Keratinocyte (primary cell): ENCODE data around the gene OLFM3. TPM values are rescaled to one million over a fixed set of nuclear protein-coding genes. Genes with fewer than 3 reads are reported as not detected.

Experiments used
- DNase-seq: peaks from one replicate; pipeline ENCODE4 v3.0.0-alpha.2; 2011; ENCODE audit warnings: low read depth, missing footprints, low spot score
- FAIRE-seq: peaks from 2 replicates; lab custom pipeline; 2011; peaks lifted over from hg19 to GRCh38; lab: Jason Lieb, UNC
- H2AFZ ChIP-seq: 2 replicates; pipeline ENCODE4 v1.6.0; 2012; ENCODE audit warnings: low read length, control low read depth, inconsistent platforms; ENCODE audit not compliant: control insufficient read depth
- H3K27ac ChIP-seq: 2 replicates; pipeline ENCODE4 v1.5.1; 2011; ENCODE audit warnings: low read length; ENCODE audit not compliant: control insufficient read depth, insufficient read depth
- H3K27me3 ChIP-seq: 3 replicates; pipeline ENCODE4 v1.6.0; 2011; ENCODE audit warnings: low read length; ENCODE audit not compliant: control insufficient read depth, insufficient read depth; ENCODE audit errors: extremely low read depth
- H3K36me3 ChIP-seq, 2 experiments: 2 replicates in 1 of 2; 3 replicates in 1 of 2; pipeline ENCODE4 v1.5.1; 2011; ENCODE audit warnings: low read length in 2 of 2, mild to moderate bottlenecking in 1 of 2; ENCODE audit not compliant: control insufficient read depth in 2 of 2, insufficient read depth in 2 of 2; ENCODE audit errors: extremely low read depth in 1 of 2
- H3K4me1 ChIP-seq: 3 replicates; pipeline ENCODE4 v1.5.1; 2011; ENCODE audit warnings: low read length; ENCODE audit not compliant: control insufficient read depth, insufficient read depth; ENCODE audit errors: extremely low read depth
- H3K4me2 ChIP-seq: 3 replicates; pipeline ENCODE4 v1.6.0; 2011; ENCODE audit warnings: low read depth, low read length; ENCODE audit not compliant: control insufficient read depth, insufficient read depth; ENCODE audit errors: extremely low read depth
- H3K4me3 ChIP-seq, 3 experiments: fragments of 200-600 bp in 1 of 3; sonication (generic) in 1 of 3; 2 replicates in 2 of 3; 3 replicates in 1 of 3; pipeline ENCODE4 v1.5.1; 2011 to 2016; ENCODE audit warnings: low read length in 3 of 3, mild to moderate bottlenecking in 3 of 3, control low read depth in 2 of 3, inconsistent platforms in 1 of 3, low read depth in 1 of 3, mixed read lengths in 1 of 3, mixed run types in 1 of 3, moderate library complexity in 1 of 3; ENCODE audit not compliant: control insufficient read depth in 2 of 3, insufficient read depth in 2 of 3; ENCODE audit errors: extremely low read depth in 1 of 3
- H3K79me2 ChIP-seq: 2 replicates; pipeline ENCODE4 v1.6.0; 2012; ENCODE audit warnings: low read length; ENCODE audit not compliant: control insufficient read depth, insufficient read depth
- H3K9ac ChIP-seq: 3 replicates; pipeline ENCODE4 v1.6.0; 2011; ENCODE audit warnings: low read length; ENCODE audit not compliant: control insufficient read depth, insufficient read depth; ENCODE audit errors: extremely low read depth
- H3K9me1 ChIP-seq: 3 replicates; pipeline ENCODE4 v1.6.0; 2011; ENCODE audit warnings: low read length; ENCODE audit not compliant: control insufficient read depth, insufficient read depth; ENCODE audit errors: extremely low read depth
- H3K9me3 ChIP-seq: 2 replicates; pipeline ENCODE4 v1.5.1; 2012; ENCODE audit warnings: low read depth, low read length; ENCODE audit not compliant: control insufficient read depth
- H4K20me1 ChIP-seq: 3 replicates; pipeline ENCODE4 v1.6.0; 2011; ENCODE audit warnings: low read length; ENCODE audit not compliant: control insufficient read depth, insufficient read depth; ENCODE audit errors: extremely low read depth
- EZH2 ChIP-seq: IDR thresholded peaks from one replicate; pipeline ENCODE4 v1.6.1; 2012; ENCODE audit warnings: inconsistent platforms, mild to moderate bottlenecking, low read length, moderate library complexity
- dilution Hi-C: fragments of 300-500 bp; cut with MboI; formaldehyde crosslinking; loops from one replicate; pipeline ENCODE4 v1.7.0; 2020; ENCODE audit warnings: low sequenced_read_pairs; ENCODE audit not compliant: extremely low pct_ligation_motif_present
- polyA plus RNA-seq, 5 experiments: library from polyadenylated mRNA; depleted of rRNA in 3 of 5; stranded (reverse) in 3 of 5; stranded (forward) in 1 of 5; unstranded in 1 of 5; fragments of >200 nt; gene quantifications; 1 replicate in 1 of 5; 2 replicates in 3 of 5; 3 replicates in 1 of 5; pipeline versions ENCODE4 v1.2.1 to v1.2.3, GENCODE V29; 2011 to 2012; ENCODE audit warnings: missing spikeins in 2 of 5, low read depth in 1 of 5, low replicate concordance in 1 of 5
- TF ChIP-seq, protein P1 (sequence below), 3 experiments: IDR thresholded peaks in 1 of 3; conservative IDR thresholded peaks in 1 of 3; optimal IDR thresholded peaks in 1 of 3; 2 replicates in 2 of 3; 3 replicates in 1 of 3; pipeline versions ENCODE3 to v1.5.1; 2011; ENCODE audit warnings: low read length in 3 of 3, mild to moderate bottlenecking in 3 of 3, moderate library complexity in 2 of 3, control low read depth in 1 of 3, inconsistent platforms in 1 of 3; ENCODE audit not compliant: insufficient read depth in 2 of 3; ENCODE audit errors: extremely low read depth in 1 of 3

The OLFM3 gene
- polyA plus RNA-seq, 1 donor (not counting 4 experiments of a cell fraction or from before 2014, with no cell fraction given): not detected

DNA sequence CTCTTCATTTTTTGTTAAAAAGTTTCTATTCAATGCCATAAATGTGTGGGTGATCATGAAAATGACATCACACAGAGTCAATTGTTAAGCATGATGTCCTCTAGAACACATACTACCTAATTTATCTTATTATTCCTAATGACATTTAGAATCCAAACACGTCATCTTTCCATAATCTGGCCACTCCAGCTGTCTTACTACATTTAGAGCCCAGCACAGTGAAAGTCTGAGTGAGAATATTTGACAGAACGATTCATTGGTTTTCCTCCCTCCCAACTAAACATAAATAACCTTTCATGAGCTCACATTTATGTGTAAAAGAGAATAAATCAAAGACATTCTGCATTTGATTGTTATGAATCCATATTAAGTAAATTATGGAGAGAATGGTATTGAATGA is 160.7 kb downstream of the OLFM3 start:
- no peak for FAIRE-seq
- DNase-seq: no peak
- dilution Hi-C loops: no loop called here
- Histone ChIP-seq H3K4me2 (no peak overlapping the region), H3K4me1 (no peaks in the 10 kb centered on the region), H3K9ac (no peak overlapping the region), H3K27ac (no peak overlapping the region), H4K20me1 (no peaks in the 10 kb centered on the region), H3K9me3 (no peaks in the 10 kb centered on the region), H3K79me2 (no peaks in the 10 kb centered on the region), H3K9me1 (no peaks in the 10 kb centered on the region), H2AFZ (no peak overlapping the region), H3K36me3 (no peaks in the 10 kb centered on the region), H3K27me3 (no peaks in the 10 kb centered on the region), H3K4me3 (no peak overlapping the region)
- no peak for TF ChIP-seq EZH2
- TF ChIP-seq, protein P1, sequence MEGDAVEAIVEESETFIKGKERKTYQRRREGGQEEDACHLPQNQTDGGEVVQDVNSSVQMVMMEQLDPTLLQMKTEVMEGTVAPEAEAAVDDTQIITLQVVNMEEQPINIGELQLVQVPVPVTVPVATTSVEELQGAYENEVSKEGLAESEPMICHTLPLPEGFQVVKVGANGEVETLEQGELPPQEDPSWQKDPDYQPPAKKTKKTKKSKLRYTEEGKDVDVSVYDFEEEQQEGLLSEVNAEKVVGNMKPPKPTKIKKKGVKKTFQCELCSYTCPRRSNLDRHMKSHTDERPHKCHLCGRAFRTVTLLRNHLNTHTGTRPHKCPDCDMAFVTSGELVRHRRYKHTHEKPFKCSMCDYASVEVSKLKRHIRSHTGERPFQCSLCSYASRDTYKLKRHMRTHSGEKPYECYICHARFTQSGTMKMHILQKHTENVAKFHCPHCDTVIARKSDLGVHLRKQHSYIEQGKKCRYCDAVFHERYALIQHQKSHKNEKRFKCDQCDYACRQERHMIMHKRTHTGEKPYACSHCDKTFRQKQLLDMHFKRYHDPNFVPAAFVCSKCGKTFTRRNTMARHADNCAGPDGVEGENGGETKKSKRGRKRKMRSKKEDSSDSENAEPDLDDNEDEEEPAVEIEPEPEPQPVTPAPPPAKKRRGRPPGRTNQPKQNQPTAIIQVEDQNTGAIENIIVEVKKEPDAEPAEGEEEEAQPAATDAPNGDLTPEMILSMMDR (optimal IDR thresholded peaks at IDR 0.05 in 1 of 3, IDR thresholded peaks at IDR 0.05 in 1 of 3, conservative IDR thresholded peaks at IDR 0.05 in 1 of 3; ENCODE audit: extremely low read depth in 1 of 3, insufficient read depth in 2 of 3, low read length in 3 of 3): no peak

DNA sequence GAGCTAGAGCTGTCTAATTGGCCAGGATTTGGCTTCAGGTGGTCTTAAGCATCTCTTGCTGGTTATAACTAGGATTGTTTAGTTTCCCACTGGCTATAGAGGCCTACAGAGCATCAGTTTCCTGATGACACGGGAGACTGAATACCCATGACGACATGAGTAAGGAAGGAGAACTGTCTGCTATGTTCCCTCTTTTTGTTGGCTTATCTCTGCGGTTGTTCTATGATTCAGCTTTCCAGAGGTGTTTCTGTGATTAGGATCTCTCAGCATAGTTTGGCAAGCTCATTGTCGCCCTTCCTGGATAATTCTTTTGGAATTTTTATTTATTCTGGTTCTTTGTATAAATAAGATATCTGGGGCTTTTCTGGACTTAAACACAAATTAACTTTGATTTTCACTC is 163.4 kb downstream of the OLFM3 start:
- H3K9me3 ChIP-seq: no peaks in the 10 kb centered on the region
- H3K4me3 ChIP-seq: no peak overlapping the region
- no peak overlapping the region for H2AFZ ChIP-seq
- dilution Hi-C loops: no loop called here
- no peak overlapping the region for H3K9ac ChIP-seq
- FAIRE-seq: no peak
- DNase-seq: no peak
- H3K9me1 ChIP-seq: no peaks in the 10 kb centered on the region
- no peaks in the 10 kb centered on the region for H4K20me1 ChIP-seq
- no peak overlapping the region for H3K4me2 ChIP-seq
- no peaks in the 10 kb centered on the region for H3K27me3 ChIP-seq
- no peaks in the 10 kb centered on the region for H3K36me3 ChIP-seq
- no peak for TF ChIP-seq EZH2
- TF ChIP-seq, protein P1 (optimal IDR thresholded peaks at IDR 0.05 in 1 of 3, IDR thresholded peaks at IDR 0.05 in 1 of 3, conservative IDR thresholded peaks at IDR 0.05 in 1 of 3; ENCODE audit: extremely low read depth in 1 of 3, insufficient read depth in 2 of 3, low read length in 3 of 3): no peak
- no peak overlapping the region for H3K27ac ChIP-seq
- no peaks in the 10 kb centered on the region for H3K4me1 ChIP-seq
- no peaks in the 10 kb centered on the region for H3K79me2 ChIP-seq
